KMS-11 (cell line): Measurements from ENCODE around the gene NDUFV1.

Source experiments
- H2AFZ ChIP-seq: fragments of 200-600 bp; sonication (generic); 2 replicates; pipeline ENCODE4 v1.6.1; 2016; ENCODE audit warnings: antibody characterized with exemption, mixed run types, low read depth
- H3K27ac ChIP-seq: fragments of 200-600 bp; sonication (generic); 2 replicates; pipeline ENCODE4 v1.6.1; 2016; ENCODE audit warnings: mild to moderate bottlenecking, mixed run types
- H3K27me3 ChIP-seq: fragments of 200-600 bp; sonication (generic); 2 replicates; pipeline ENCODE4 v1.6.1; 2017; ENCODE audit warnings: mild to moderate bottlenecking, low read depth, mixed run types, moderate library complexity; ENCODE audit not compliant: insufficient read depth
- H3K36me3 ChIP-seq: fragments of 200-600 bp; sonication (generic); 2 replicates; pipeline ENCODE4 v1.6.1; 2017; ENCODE audit warnings: mild to moderate bottlenecking, mixed run types; ENCODE audit not compliant: insufficient read depth
- H3K4me1 ChIP-seq: fragments of 200-600 bp; sonication (generic); 2 replicates; pipeline ENCODE4 v1.6.1; 2016; ENCODE audit warnings: mild to moderate bottlenecking, low read depth, mixed run types; ENCODE audit not compliant: poor library complexity, severe bottlenecking
- H3K4me2 ChIP-seq: fragments of 200-600 bp; sonication (generic); 2 replicates; pipeline ENCODE4 v1.7.0; 2016; ENCODE audit warnings: mild to moderate bottlenecking, mixed run types
- H3K4me3 ChIP-seq: fragments of 200-600 bp; sonication (generic); IDR thresholded peaks from 2 replicates; pipeline ENCODE4 v1.6.1; 2017; ENCODE audit warnings: low read depth, low read length, mixed read lengths; ENCODE audit not compliant: insufficient read depth
- H3K79me2 ChIP-seq: fragments of 200-600 bp; sonication (generic); 2 replicates; pipeline ENCODE4 v1.6.1; 2016; ENCODE audit warnings: low read depth, mixed run types; ENCODE audit not compliant: insufficient read depth
- H3K9ac ChIP-seq: fragments of 200-600 bp; sonication (generic); 2 replicates; pipeline ENCODE4 v1.6.1; 2016; ENCODE audit warnings: mild to moderate bottlenecking, mixed run types
- H4K20me1 ChIP-seq: fragments of 200-600 bp; sonication (generic); 2 replicates; pipeline ENCODE4 v1.6.1; 2016; ENCODE audit warnings: mild to moderate bottlenecking, mixed run types; ENCODE audit not compliant: insufficient read depth
- TF ChIP-seq, protein P1 (sequence below): fragments of 200-600 bp; sonication (generic); conservative IDR thresholded peaks from 2 replicates; pipeline ENCODE4 v1.6.1; 2017; ENCODE audit warnings: low read depth, mild to moderate bottlenecking, antibody characterized with exemption, low read length, moderate library complexity, mixed read lengths

Gene NDUFV1

DNA sequence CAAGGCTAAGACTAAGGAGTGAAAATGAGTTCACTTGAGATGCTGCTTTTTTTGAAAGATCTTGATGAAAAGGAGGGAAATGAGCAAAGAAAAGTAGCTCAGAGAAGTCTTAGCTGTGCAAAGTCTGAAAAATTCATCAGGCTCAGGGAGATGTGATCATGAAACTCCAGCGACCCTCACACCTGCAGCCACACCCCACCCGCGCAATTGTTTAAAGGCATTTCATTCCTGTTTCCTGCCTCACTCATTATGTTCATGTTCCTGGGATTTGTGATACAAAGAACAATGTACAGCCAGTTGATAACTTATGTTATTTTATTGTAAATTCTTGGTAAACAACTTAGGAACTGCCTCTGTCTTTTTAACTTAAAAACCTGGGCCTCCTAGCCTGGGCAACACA lies 31.8 kb upstream of the NDUFV1 start:
- H3K27me3 ChIP-seq, result peaks cover 19% of the 10 kb centered on the region
- H3K27ac ChIP-seq, result no peak overlapping the region
- no peaks in the 10 kb centered on the region for H3K36me3 ChIP-seq
- no peak overlapping the region for H2AFZ ChIP-seq
- H3K4me1 ChIP-seq, result no peaks in the 10 kb centered on the region
- no peaks in the 10 kb centered on the region for H4K20me1 ChIP-seq
- H3K79me2 ChIP-seq, result no peaks in the 10 kb centered on the region
- no peak overlapping the region for H3K9ac ChIP-seq
- H3K4me2 ChIP-seq, result no peak overlapping the region
- no peak overlapping the region for H3K4me3 ChIP-seq
- TF ChIP-seq, protein P1, sequence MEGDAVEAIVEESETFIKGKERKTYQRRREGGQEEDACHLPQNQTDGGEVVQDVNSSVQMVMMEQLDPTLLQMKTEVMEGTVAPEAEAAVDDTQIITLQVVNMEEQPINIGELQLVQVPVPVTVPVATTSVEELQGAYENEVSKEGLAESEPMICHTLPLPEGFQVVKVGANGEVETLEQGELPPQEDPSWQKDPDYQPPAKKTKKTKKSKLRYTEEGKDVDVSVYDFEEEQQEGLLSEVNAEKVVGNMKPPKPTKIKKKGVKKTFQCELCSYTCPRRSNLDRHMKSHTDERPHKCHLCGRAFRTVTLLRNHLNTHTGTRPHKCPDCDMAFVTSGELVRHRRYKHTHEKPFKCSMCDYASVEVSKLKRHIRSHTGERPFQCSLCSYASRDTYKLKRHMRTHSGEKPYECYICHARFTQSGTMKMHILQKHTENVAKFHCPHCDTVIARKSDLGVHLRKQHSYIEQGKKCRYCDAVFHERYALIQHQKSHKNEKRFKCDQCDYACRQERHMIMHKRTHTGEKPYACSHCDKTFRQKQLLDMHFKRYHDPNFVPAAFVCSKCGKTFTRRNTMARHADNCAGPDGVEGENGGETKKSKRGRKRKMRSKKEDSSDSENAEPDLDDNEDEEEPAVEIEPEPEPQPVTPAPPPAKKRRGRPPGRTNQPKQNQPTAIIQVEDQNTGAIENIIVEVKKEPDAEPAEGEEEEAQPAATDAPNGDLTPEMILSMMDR, result no peak

DNA sequence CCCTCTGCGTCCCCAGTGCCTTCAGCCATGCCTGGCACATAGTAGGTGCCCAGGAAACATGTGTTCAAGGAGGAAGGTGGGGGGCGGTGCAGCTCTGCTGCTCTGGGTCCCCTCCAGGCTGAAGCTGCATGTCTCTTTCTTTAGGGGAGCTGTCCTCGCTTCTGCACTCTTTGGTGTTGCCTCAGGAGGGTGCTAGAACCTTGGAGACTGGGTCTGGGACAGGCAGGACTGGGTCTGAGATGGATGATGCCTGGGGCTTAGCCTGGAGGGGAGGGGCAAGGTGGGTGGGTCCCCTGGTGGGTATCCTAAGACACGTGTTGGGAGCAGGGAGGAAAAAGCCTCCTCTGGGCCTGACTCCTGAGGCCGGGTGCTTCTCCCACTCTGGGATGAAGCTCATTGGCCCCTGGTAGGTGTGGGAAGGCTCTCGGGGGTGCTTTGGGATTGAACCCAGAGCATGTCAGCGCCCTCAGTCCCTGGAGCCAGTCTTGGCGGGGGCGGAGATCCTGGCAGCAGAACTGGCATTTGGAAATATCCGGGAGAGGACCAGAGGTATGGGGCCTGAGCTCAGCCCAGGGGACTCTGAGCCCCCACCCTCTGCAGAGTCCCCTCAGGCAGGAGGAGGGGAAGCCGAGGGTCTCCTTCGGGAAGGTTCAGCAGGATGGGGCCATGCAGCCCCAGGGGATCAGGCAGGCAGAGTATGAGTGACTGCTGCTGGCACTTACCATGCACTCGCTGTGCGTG lies 29.8 kb upstream of the NDUFV1 start:
- H3K4me1 ChIP-seq, result no peaks in the 10 kb centered on the region
- H3K36me3 ChIP-seq, result no peaks in the 10 kb centered on the region
- H2AFZ ChIP-seq, result no peak overlapping the region
- no peak overlapping the region for H3K4me2 ChIP-seq
- H3K27me3 ChIP-seq, result peaks cover 25% of the 10 kb centered on the region
- no peaks in the 10 kb centered on the region for H3K79me2 ChIP-seq
- TF ChIP-seq, protein P1, result no peak
- H4K20me1 ChIP-seq, result no peaks in the 10 kb centered on the region
- H3K9ac ChIP-seq, result no peak overlapping the region
- no peak overlapping the region for H3K27ac ChIP-seq
- H3K4me3 ChIP-seq, result no peak overlapping the region

DNA sequence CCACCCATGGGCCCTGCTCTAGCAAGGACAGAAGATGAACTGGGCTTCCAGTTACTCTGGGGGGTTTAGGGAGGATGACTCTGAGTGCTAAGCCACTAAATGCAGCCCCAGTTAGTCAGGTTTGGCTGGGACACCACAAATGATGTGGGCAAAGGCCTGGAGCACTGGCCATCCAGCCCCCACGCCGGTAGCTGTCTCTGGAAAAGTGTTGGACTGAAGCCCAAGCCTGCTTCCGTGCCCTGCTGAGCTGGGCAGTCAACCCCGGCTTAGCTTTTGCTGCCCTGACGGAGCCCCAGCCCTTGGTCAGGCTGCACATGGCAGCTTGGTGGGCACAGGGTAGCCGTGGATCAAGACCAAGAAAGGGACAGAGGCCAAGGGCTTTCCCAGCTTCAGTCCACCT lies 28.8 kb upstream of the NDUFV1 start:
- no peak overlapping the region for H3K4me3 ChIP-seq
- H3K27me3 ChIP-seq, result peaks cover 35% of the 10 kb centered on the region
- TF ChIP-seq, protein P1, result no peak
- no peaks in the 10 kb centered on the region for H3K79me2 ChIP-seq
- H3K9ac ChIP-seq, result no peak overlapping the region
- no peak overlapping the region for H3K27ac ChIP-seq
- no peak overlapping the region for H3K4me2 ChIP-seq
- no peaks in the 10 kb centered on the region for H3K4me1 ChIP-seq
- no peak overlapping the region for H2AFZ ChIP-seq
- no peaks in the 10 kb centered on the region for H3K36me3 ChIP-seq
- H4K20me1 ChIP-seq, result no peaks in the 10 kb centered on the region

DNA sequence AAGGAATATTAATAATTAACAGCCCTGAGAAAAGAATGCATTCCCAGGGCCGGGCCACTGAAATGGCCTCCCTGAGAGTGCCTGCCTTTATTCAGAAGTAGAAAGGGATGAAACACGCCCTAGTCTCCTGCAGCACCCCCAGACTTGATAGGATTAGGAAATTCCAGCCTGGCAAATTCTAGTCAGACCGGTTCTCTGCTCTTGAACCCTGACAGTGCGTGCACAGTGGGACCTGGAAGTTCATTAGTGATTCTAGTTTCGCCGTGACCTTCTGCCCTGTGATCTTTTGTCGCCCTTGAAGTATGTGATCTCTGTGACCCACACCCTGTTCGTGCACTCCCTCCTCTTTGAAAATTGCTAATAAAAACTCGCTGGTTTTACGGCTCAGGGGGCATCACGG lies 25.3 kb upstream of the NDUFV1 start:
- Histone ChIP-seq H3K4me1 (no peaks in the 10 kb centered on the region), H3K27ac (no peak overlapping the region), H2AFZ (no peak overlapping the region), H3K9ac (no peak overlapping the region), H3K27me3 (peaks cover 37% of the 10 kb centered on the region), H4K20me1 (no peaks in the 10 kb centered on the region), H3K4me2 (no peak overlapping the region), H3K4me3 (no peak overlapping the region), H3K36me3 (no peaks in the 10 kb centered on the region), H3K79me2 (no peaks in the 10 kb centered on the region)
- TF ChIP-seq, protein P1, result no peak
